WTC11 (cell line): ENCODE data around the gene BLNK. TPM values are rescaled to one million over a fixed set of nuclear protein-coding genes. Genes with fewer than 3 reads are reported as not detected.

Experiments used
- ATAC-seq: fragments of 200-7000 bp; cut with Tn5 transposase; 2 replicates; pipeline ENCODE4 v1.10.0; 2021; ENCODE audit warnings: mild to moderate bottlenecking, moderate library complexity
- CTCF ChIA-PET: fragments of 300-600 bp; sonication (Branson Sonifier 250); formaldehyde crosslinking; loops from one replicate; lab custom pipeline; 2021; ENCODE audit warnings: antibody characterized with exemption; lab: Charles Lee
- POLR2A ChIA-PET: fragments of 350-600 bp; sonication (Branson Sonifier 250); formaldehyde crosslinking; loops from one replicate; lab custom pipeline; 2021; ENCODE audit warnings: antibody characterized with exemption; lab: Charles Lee
- DNase-seq: peaks from one replicate; pipeline ENCODE4 v3.0.0; 2021; ENCODE audit warnings: low spot score
- H3K27ac Mint-ChIP-seq: 2 replicates; pipeline ENCODE4 v1.8.0; 2021; ENCODE audit warnings: mixed read lengths
- H3K27me3 Mint-ChIP-seq: 2 replicates; pipeline ENCODE4 v1.8.0; 2021; ENCODE audit warnings: low read depth, mild to moderate bottlenecking, moderate library complexity, mixed read lengths
- H3K36me3 Mint-ChIP-seq: 2 replicates; pipeline ENCODE4 v1.8.0; 2021; ENCODE audit warnings: mixed read lengths
- H3K4me1 Mint-ChIP-seq: 2 replicates; pipeline ENCODE4 v1.8.0; 2022; ENCODE audit warnings: mixed read lengths
- H3K4me3 Mint-ChIP-seq: 2 replicates; pipeline ENCODE4 v1.8.0; 2021; ENCODE audit warnings: mild to moderate bottlenecking, moderate library complexity, mixed read lengths
- H3K9me3 Mint-ChIP-seq: 2 replicates; pipeline ENCODE4 v1.8.0; 2021; ENCODE audit warnings: mixed read lengths
- CDX4 ChIP-seq: fragments of 250-450 bp; sonication (Bioruptor Pico); IDR thresholded peaks from 2 replicates; pipeline ENCODE4 v1.9.0; 2021; ENCODE audit warnings: moderate library complexity, mild to moderate bottlenecking, inconsistent platforms, borderline replicate concordance
- CREM ChIP-seq: sonication (generic); formaldehyde crosslinking; IDR thresholded peaks from 2 replicates; pipeline ENCODE4 v1.8.1; 2022; ENCODE audit warnings: mild to moderate bottlenecking, missing genetic modification reagents, moderate library complexity
- EMX1 ChIP-seq: fragments of 250-450 bp; sonication (Bioruptor Pico); IDR thresholded peaks from 2 replicates; pipeline ENCODE4 v1.8.0; 2021; ENCODE audit warnings: mild to moderate bottlenecking
- ESRRA ChIP-seq: sonication (generic); formaldehyde crosslinking; IDR thresholded peaks from 2 replicates; pipeline ENCODE4 v1.8.1; 2022; ENCODE audit warnings: mild to moderate bottlenecking, missing genetic modification reagents, borderline replicate concordance
- FOXP1 ChIP-seq: sonication (generic); formaldehyde crosslinking; IDR thresholded peaks from 2 replicates; pipeline ENCODE4 v1.8.0; 2022; ENCODE audit warnings: missing genetic modification reagents, mild to moderate bottlenecking, moderate library complexity, borderline replicate concordance
- JAZF1 ChIP-seq: fragments of 250-450 bp; sonication (Bioruptor Pico); IDR thresholded peaks from 2 replicates; pipeline ENCODE4 v1.9.0; 2021; ENCODE audit warnings: moderate library complexity, mild to moderate bottlenecking, inconsistent platforms
- MYBL2 ChIP-seq: sonication (generic); formaldehyde crosslinking; IDR thresholded peaks from 2 replicates; pipeline ENCODE4 v1.8.1; 2023; ENCODE audit warnings: mild to moderate bottlenecking, moderate library complexity, missing genetic modification reagents
- NR2C2 ChIP-seq: sonication (generic); formaldehyde crosslinking; IDR thresholded peaks from 2 replicates; pipeline ENCODE4 v1.8.0; 2022; ENCODE audit warnings: mild to moderate bottlenecking, missing genetic modification reagents
- NR3C1 ChIP-seq: sonication (generic); formaldehyde crosslinking; conservative IDR thresholded peaks from 2 replicates; pipeline ENCODE4 v1.8.1; 2023; ENCODE audit warnings: low read depth, mild to moderate bottlenecking, missing genetic modification reagents
- PREB ChIP-seq: sonication (generic); formaldehyde crosslinking; IDR thresholded peaks from 2 replicates; pipeline ENCODE4 v1.8.1; 2022; ENCODE audit warnings: mild to moderate bottlenecking, missing genetic modification reagents, moderate library complexity, borderline replicate concordance
- SMAD4 ChIP-seq: sonication (generic); formaldehyde crosslinking; IDR thresholded peaks from 2 replicates; pipeline ENCODE4 v1.8.0; 2022; ENCODE audit warnings: mild to moderate bottlenecking, missing genetic modification reagents
- STAT6 ChIP-seq: sonication (generic); formaldehyde crosslinking; conservative IDR thresholded peaks from 2 replicates; pipeline ENCODE4 v1.8.1; 2023; ENCODE audit warnings: mild to moderate bottlenecking, low read depth, missing genetic modification reagents, moderate library complexity
- ZBTB43 ChIP-seq: sonication (generic); formaldehyde crosslinking; IDR thresholded peaks from 2 replicates; pipeline ENCODE4 v1.8.1; 2023; ENCODE audit warnings: mild to moderate bottlenecking, missing genetic modification reagents
- ZNF138 ChIP-seq: sonication (generic); formaldehyde crosslinking; conservative IDR thresholded peaks from 2 replicates; pipeline ENCODE4 v1.8.1; 2022; ENCODE audit warnings: mild to moderate bottlenecking, moderate library complexity, missing genetic modification reagents
- ZNF232 ChIP-seq: sonication (generic); formaldehyde crosslinking; IDR thresholded peaks from 2 replicates; pipeline ENCODE4 v1.8.0; 2022; ENCODE audit warnings: mild to moderate bottlenecking, missing genetic modification reagents
- ZNF396 ChIP-seq: fragments of 250-450 bp; sonication (Bioruptor Pico); IDR thresholded peaks from 2 replicates; pipeline ENCODE4 v1.8.0; 2021; ENCODE audit warnings: mild to moderate bottlenecking, moderate library complexity, borderline replicate concordance
- ZNF416 ChIP-seq: fragments of 250-450 bp; sonication (Bioruptor Pico); IDR thresholded peaks from 2 replicates; pipeline ENCODE4 v1.9.0; 2021; ENCODE audit warnings: mild to moderate bottlenecking, inconsistent platforms
- ZNF423 ChIP-seq: fragments of 250-450 bp; sonication (Bioruptor Pico); IDR thresholded peaks from 2 replicates; pipeline ENCODE4 v2.1.2; 2022; ENCODE audit warnings: mild to moderate bottlenecking, moderate library complexity
- total RNA-seq: library from RNA; stranded (reverse); gene quantifications from 3 replicates; pipeline ENCODE4 v1.2.3, GENCODE V29; 2021
- TF ChIP-seq, protein P1 (sequence below): sonication (generic); formaldehyde crosslinking; IDR thresholded peaks from 2 replicates; pipeline ENCODE4 v1.8.0; 2023; ENCODE audit warnings: mild to moderate bottlenecking, missing genetic modification reagents
- TF ChIP-seq, protein P2 (sequence below): sonication (generic); formaldehyde crosslinking; conservative IDR thresholded peaks from 2 replicates; pipeline ENCODE4 v1.8.1; 2022; ENCODE audit warnings: mild to moderate bottlenecking, missing genetic modification reagents
- TF ChIP-seq, protein P3 (sequence below): sonication (generic); formaldehyde crosslinking; IDR thresholded peaks from 2 replicates; pipeline ENCODE4 v1.8.1; 2022; ENCODE audit warnings: missing genetic modification reagents, borderline replicate concordance
- TF ChIP-seq, protein P4 (sequence below): fragments of 200-600 bp; IDR thresholded peaks from 2 replicates; pipeline ENCODE4 v1.8.0; 2022; ENCODE audit warnings: antibody characterized with exemption

The BLNK gene
- total RNA-seq, 1 experiment from 2014 or later, result not detected

- TF ChIP-seq, protein P1, sequence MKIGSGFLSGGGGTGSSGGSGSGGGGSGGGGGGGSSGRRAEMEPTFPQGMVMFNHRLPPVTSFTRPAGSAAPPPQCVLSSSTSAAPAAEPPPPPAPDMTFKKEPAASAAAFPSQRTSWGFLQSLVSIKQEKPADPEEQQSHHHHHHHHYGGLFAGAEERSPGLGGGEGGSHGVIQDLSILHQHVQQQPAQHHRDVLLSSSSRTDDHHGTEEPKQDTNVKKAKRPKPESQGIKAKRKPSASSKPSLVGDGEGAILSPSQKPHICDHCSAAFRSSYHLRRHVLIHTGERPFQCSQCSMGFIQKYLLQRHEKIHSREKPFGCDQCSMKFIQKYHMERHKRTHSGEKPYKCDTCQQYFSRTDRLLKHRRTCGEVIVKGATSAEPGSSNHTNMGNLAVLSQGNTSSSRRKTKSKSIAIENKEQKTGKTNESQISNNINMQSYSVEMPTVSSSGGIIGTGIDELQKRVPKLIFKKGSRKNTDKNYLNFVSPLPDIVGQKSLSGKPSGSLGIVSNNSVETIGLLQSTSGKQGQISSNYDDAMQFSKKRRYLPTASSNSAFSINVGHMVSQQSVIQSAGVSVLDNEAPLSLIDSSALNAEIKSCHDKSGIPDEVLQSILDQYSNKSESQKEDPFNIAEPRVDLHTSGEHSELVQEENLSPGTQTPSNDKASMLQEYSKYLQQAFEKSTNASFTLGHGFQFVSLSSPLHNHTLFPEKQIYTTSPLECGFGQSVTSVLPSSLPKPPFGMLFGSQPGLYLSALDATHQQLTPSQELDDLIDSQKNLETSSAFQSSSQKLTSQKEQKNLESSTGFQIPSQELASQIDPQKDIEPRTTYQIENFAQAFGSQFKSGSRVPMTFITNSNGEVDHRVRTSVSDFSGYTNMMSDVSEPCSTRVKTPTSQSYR (CRISPR knock-in tag), result no peak
- no peak for TF ChIP-seq ZNF396
- TF ChIP-seq NR2C2, result no peak
- no peak for TF ChIP-seq ZBTB43
- no peak for TF ChIP-seq EMX1 (CRISPR knock-in tag)
- TF ChIP-seq SMAD4 (CRISPR knock-in tag), result no peak
- no peak for TF ChIP-seq STAT6 (CRISPR knock-in tag)
- TF ChIP-seq MYBL2 (CRISPR knock-in tag), result no peak
- TF ChIP-seq NR3C1, result no peak
- TF ChIP-seq JAZF1, result no peak
- TF ChIP-seq ZNF416 (CRISPR knock-in tag), result no peak
- no peak for TF ChIP-seq FOXP1
- TF ChIP-seq, protein P2, sequence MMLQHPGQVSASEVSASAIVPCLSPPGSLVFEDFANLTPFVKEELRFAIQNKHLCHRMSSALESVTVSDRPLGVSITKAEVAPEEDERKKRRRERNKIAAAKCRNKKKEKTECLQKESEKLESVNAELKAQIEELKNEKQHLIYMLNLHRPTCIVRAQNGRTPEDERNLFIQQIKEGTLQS (CRISPR knock-in tag), result no peak
- no peak for TF ChIP-seq ZNF138 (CRISPR knock-in tag)
- TF ChIP-seq ESRRA (CRISPR knock-in tag), result no peak
Observed at GRCh38 chr10:96297486-96297885, 26.1 kb upstream of the BLNK start (continued).

DNA sequence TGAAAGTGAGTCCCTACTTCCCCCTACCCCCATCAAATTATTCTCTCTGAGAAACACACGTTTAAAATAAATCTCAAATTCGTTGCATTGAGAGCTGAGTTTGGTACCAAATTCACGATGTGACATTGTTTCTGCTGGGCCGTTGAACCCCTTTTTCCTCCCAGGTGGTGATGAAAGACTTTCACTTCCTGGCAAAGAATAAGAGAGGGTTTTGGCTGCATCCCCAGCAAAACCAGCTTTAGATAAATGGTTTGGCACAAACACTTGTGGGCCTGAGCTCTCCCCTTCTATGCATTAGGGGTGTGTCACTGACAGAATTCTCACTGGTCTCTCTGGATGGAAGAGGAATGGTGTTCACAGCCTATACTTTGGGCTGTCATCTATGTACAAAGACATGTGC is 24.1 kb upstream of the BLNK start:
- H3K27ac Mint-ChIP-seq, result no peak overlapping the region
- ChIA-PET POLR2A (no interaction called here), CTCF (interaction anchor here (0.8 to 5.9 kb wide), 4 partner anchors 14 to 278 kb away, joined by 3 to 110 read pairs (median 8); no protein-coding TSS in a partner anchor)
- H3K4me1 Mint-ChIP-seq, result peaks cover 13% of the 10 kb centered on the region
- DNase-seq, result no peak
- no peak for ATAC-seq
- no peaks in the 10 kb centered on the region for H3K27me3 Mint-ChIP-seq
- H3K36me3 Mint-ChIP-seq, result no peaks in the 10 kb centered on the region
- H3K9me3 Mint-ChIP-seq, result no peaks in the 10 kb centered on the region
- H3K4me3 Mint-ChIP-seq, result no peak overlapping the region
- TF ChIP-seq ZNF423 (no peak), ZNF232 (CRISPR knock-in tag) (no peak), NR2C2 (no peak), CDX4 (CRISPR knock-in tag) (no peak), CREM (CRISPR knock-in tag) (no peak), PREB (CRISPR knock-in tag) (no peak)
- TF ChIP-seq, protein P3, sequence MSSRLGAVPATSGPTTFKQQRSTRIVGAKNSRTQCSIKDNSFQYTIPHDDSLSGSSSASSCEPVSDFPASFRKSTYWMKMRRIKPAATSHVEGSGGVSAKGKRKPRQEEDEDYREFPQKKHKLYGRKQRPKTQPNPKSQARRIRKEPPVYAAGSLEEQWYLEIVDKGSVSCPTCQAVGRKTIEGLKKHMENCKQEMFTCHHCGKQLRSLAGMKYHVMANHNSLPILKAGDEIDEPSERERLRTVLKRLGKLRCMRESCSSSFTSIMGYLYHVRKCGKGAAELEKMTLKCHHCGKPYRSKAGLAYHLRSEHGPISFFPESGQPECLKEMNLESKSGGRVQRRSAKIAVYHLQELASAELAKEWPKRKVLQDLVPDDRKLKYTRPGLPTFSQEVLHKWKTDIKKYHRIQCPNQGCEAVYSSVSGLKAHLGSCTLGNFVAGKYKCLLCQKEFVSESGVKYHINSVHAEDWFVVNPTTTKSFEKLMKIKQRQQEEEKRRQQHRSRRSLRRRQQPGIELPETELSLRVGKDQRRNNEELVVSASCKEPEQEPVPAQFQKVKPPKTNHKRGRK (CRISPR knock-in tag), result no peak
- TF ChIP-seq, protein P4, sequence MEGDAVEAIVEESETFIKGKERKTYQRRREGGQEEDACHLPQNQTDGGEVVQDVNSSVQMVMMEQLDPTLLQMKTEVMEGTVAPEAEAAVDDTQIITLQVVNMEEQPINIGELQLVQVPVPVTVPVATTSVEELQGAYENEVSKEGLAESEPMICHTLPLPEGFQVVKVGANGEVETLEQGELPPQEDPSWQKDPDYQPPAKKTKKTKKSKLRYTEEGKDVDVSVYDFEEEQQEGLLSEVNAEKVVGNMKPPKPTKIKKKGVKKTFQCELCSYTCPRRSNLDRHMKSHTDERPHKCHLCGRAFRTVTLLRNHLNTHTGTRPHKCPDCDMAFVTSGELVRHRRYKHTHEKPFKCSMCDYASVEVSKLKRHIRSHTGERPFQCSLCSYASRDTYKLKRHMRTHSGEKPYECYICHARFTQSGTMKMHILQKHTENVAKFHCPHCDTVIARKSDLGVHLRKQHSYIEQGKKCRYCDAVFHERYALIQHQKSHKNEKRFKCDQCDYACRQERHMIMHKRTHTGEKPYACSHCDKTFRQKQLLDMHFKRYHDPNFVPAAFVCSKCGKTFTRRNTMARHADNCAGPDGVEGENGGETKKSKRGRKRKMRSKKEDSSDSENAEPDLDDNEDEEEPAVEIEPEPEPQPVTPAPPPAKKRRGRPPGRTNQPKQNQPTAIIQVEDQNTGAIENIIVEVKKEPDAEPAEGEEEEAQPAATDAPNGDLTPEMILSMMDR, result no peak
- TF ChIP-seq, protein P1 (CRISPR knock-in tag), result no peak
